H9 (cell line): Measurements from ENCODE around the gene OIT3. TPM values are rescaled to one million over a fixed set of nuclear protein-coding genes. Genes with fewer than 3 reads are reported as not detected.

ENCODE experiments used
- DNase-seq: peaks from one replicate; pipeline ENCODE4 v3.0.0-alpha.2; 2017
- H2AFZ ChIP-seq: one replicate; pipeline ENCODE4 v1.6.1; 2013; ENCODE audit warnings: mild to moderate bottlenecking, low read length, control low read depth, moderate library complexity
- H2AK5ac ChIP-seq: 2 replicates; pipeline ENCODE4 v1.6.1; 2013; ENCODE audit warnings: low read length, control low read depth, mixed read lengths; ENCODE audit not compliant: insufficient read length
- H2BK120ac ChIP-seq: one replicate; pipeline ENCODE4 v1.6.1; 2013; ENCODE audit warnings: low read depth, mild to moderate bottlenecking, low read length, control low read depth, inconsistent platforms; ENCODE audit not compliant: poor library complexity, severe bottlenecking
- H2BK12ac ChIP-seq: 2 replicates; pipeline ENCODE4 v1.6.1; 2013; ENCODE audit warnings: low read length, control low read depth, mixed read lengths, low read depth; ENCODE audit not compliant: insufficient read length
- H2BK15ac ChIP-seq: 2 replicates; pipeline ENCODE4 v1.6.1; 2013; ENCODE audit warnings: low read depth, low read length, control low read depth
- H2BK20ac ChIP-seq: one replicate; pipeline ENCODE4 v1.6.1; 2013; ENCODE audit warnings: low read depth, mild to moderate bottlenecking, low read length, control low read depth, inconsistent platforms; ENCODE audit not compliant: poor library complexity, severe bottlenecking
- H2BK5ac ChIP-seq: 2 replicates; pipeline ENCODE4 v1.6.1; 2013; ENCODE audit warnings: low read length, control low read depth, mixed read lengths; ENCODE audit not compliant: insufficient read length
- H3K14ac ChIP-seq: 2 replicates; pipeline ENCODE4 v1.6.1; 2013; ENCODE audit warnings: low read length, control low read depth; ENCODE audit not compliant: insufficient read depth
- H3K18ac ChIP-seq: 2 replicates; pipeline ENCODE4 v1.6.1; 2013; ENCODE audit warnings: low read depth, mild to moderate bottlenecking, mixed read lengths, low read length, control low read depth; ENCODE audit not compliant: insufficient read length
- H3K23ac ChIP-seq: 2 replicates; pipeline ENCODE4 v1.6.1; 2013; ENCODE audit warnings: low read length, control low read depth, mixed read lengths, low read depth; ENCODE audit not compliant: insufficient read length
- H3K23me2 ChIP-seq: 2 replicates; pipeline ENCODE4 v1.6.1; 2013; ENCODE audit warnings: low read depth, mild to moderate bottlenecking, mixed read lengths, low read length, control low read depth; ENCODE audit not compliant: insufficient read length, poor library complexity, severe bottlenecking
- H3K27ac ChIP-seq: 2 replicates; pipeline ENCODE4 v1.5.1; 2013; ENCODE audit warnings: low read length, control low read depth, mixed read lengths, low read depth; ENCODE audit not compliant: insufficient read length
- H3K27me3 ChIP-seq: 2 replicates; pipeline ENCODE4 v1.6.1; 2013; ENCODE audit warnings: low read length, control low read depth, inconsistent platforms; ENCODE audit not compliant: insufficient read depth
- H3K4ac ChIP-seq: 2 replicates; pipeline ENCODE4 v1.6.1; 2013; ENCODE audit warnings: low read depth, mild to moderate bottlenecking, control low read depth, inconsistent platforms, low read length, moderate library complexity
- H3K4me1 ChIP-seq: 2 replicates; pipeline ENCODE4 v1.6.1; 2013; ENCODE audit warnings: low read length, control low read depth, inconsistent platforms; ENCODE audit not compliant: insufficient read depth
- H3K4me2 ChIP-seq: 2 replicates; pipeline ENCODE4 v1.6.1; 2013; ENCODE audit warnings: low read length, control low read depth, mixed read lengths; ENCODE audit not compliant: insufficient read length, insufficient read depth
- H3K56ac ChIP-seq: 2 replicates; pipeline ENCODE4 v1.6.1; 2013; ENCODE audit warnings: low read depth, mild to moderate bottlenecking, mixed read lengths, low read length, control low read depth; ENCODE audit not compliant: insufficient read length
- H3K79me1 ChIP-seq: 2 replicates; pipeline ENCODE4 v1.6.1; 2013; ENCODE audit warnings: low read depth, mild to moderate bottlenecking, moderate library complexity, low read length, control low read depth, inconsistent platforms; ENCODE audit not compliant: insufficient read depth, poor library complexity, severe bottlenecking
- H3K79me2 ChIP-seq: 2 replicates; pipeline ENCODE4 v1.6.1; 2013; ENCODE audit warnings: low read length, control low read depth, inconsistent platforms; ENCODE audit not compliant: insufficient read depth
- H3K9ac ChIP-seq: 2 replicates; pipeline ENCODE4 v1.6.1; 2013; ENCODE audit warnings: low read length, control low read depth, mixed read lengths; ENCODE audit not compliant: insufficient read length; ENCODE audit errors: extremely low read depth
- H3K9me3 ChIP-seq: one replicate; pipeline ENCODE4 v1.6.1; 2013; ENCODE audit warnings: low read depth, low read length, inconsistent platforms; ENCODE audit not compliant: control insufficient read depth
- H3T11ph ChIP-seq: one replicate; pipeline ENCODE4 v1.6.1; 2013; ENCODE audit warnings: mild to moderate bottlenecking, low read length, control low read depth, inconsistent platforms
- H4K20me1 ChIP-seq: one replicate; pipeline ENCODE4 v1.6.1; 2013; ENCODE audit not compliant: control insufficient read depth, insufficient read length, insufficient read depth
- H4K5ac ChIP-seq: 2 replicates; pipeline ENCODE4 v1.6.1; 2013; ENCODE audit warnings: low read depth, mild to moderate bottlenecking, mixed read lengths, low read length, control low read depth; ENCODE audit not compliant: insufficient read length
- H4K8ac ChIP-seq: replicated peaks from 2 replicates; pipeline ENCODE4 v1.6.1; 2013; ENCODE audit warnings: low read length, control low read depth, mixed read lengths, low read depth; ENCODE audit not compliant: insufficient read length
- H4K91ac ChIP-seq: 2 replicates; pipeline ENCODE4 v1.6.1; 2013; ENCODE audit warnings: low read depth, mild to moderate bottlenecking, moderate library complexity, mixed read lengths, low read length, control low read depth; ENCODE audit not compliant: insufficient read length
- H3K27ac Mint-ChIP-seq, 3 experiments: 2 replicates in 2 of 3; 3 replicates in 1 of 3; pipeline ENCODE4 v1.8.0; 2020 to 2021; ENCODE audit warnings: mixed read lengths in 3 of 3, mild to moderate bottlenecking in 1 of 3, moderate library complexity in 1 of 3
- H3K27me3 Mint-ChIP-seq: 2 replicates; pipeline ENCODE4 v1.8.0; 2021; ENCODE audit warnings: low read depth, mild to moderate bottlenecking, moderate library complexity, mixed read lengths
- H3K36me3 Mint-ChIP-seq, 3 experiments: 2 replicates in 2 of 3; 3 replicates in 1 of 3; pipeline ENCODE4 v1.8.0; 2020 to 2021; ENCODE audit warnings: low read depth in 3 of 3, mixed read lengths in 3 of 3; ENCODE audit not compliant: insufficient read depth in 1 of 3
- H3K4me1 Mint-ChIP-seq, 2 experiments: 2 replicates each; pipeline ENCODE4 v1.8.0; 2020; ENCODE audit warnings: mixed read lengths in 2 of 2
- H3K4me3 Mint-ChIP-seq, 2 experiments: 2 replicates in 1 of 2; 3 replicates in 1 of 2; pipeline ENCODE4 v1.8.0; 2020 to 2021; ENCODE audit warnings: mild to moderate bottlenecking in 2 of 2, mixed read lengths in 2 of 2, moderate library complexity in 1 of 2
- H3K9me3 Mint-ChIP-seq, 2 experiments: 2 replicates in 1 of 2; 3 replicates in 1 of 2; pipeline ENCODE4 v1.8.0; 2020; ENCODE audit warnings: mild to moderate bottlenecking in 2 of 2, mixed read lengths in 2 of 2, moderate library complexity in 1 of 2
- WGBS: extraction: QIAGEN DNeasy Blood & Tissue Kit; methylation state at CpG from one replicate; pipeline ENCODE4 v1.1.7; 2013; ENCODE audit warnings: missing lambda C conversion rate, low lambda C conversion rate, mixed read lengths; ENCODE audit not compliant: insufficient read length; ENCODE audit errors: extremely low coverage; 5-methylcytosine and 5-hydroxymethylcytosine counted together
- total RNA-seq: library from RNA; stranded (reverse); gene quantifications from 2 replicates; pipeline ENCODE4 v1.2.1, GENCODE V29; 2021
- TF ChIP-seq, protein P1 (sequence below): fragments of 200-600 bp; sonication (generic); conservative IDR thresholded peaks from 3 replicates; pipeline ENCODE4 v1.8.0; 2021; ENCODE audit warnings: antibody characterized with exemption, mild to moderate bottlenecking

The OIT3 gene
- total RNA-seq, 1 experiment from 2014 or later = not detected

- H3K36me3 Mint-ChIP-seq = peaks cover 44 to 66% (median 51%) of the 10 kb centered on the region in 3 experiments
Observed at GRCh38 chr10:72879245-72879644, 14.3 kb upstream of the OIT3 start.

More at GRCh38 chr10:72879245-72879644, 14.3 kb upstream of the OIT3 start:
- Histone ChIP-seq H3K9ac (no peak overlapping the region), H3K9me3 (peaks cover 5% of the 10 kb centered on the region), H2BK12ac (no peak overlapping the region), H3T11ph (no peak overlapping the region), H3K18ac (no peak overlapping the region), H3K4me2 (no peak overlapping the region), H3K27ac (no peak overlapping the region), H4K8ac (no peak overlapping the region), H3K4me1 (no peaks in the 10 kb centered on the region), H3K79me1 (no peaks in the 10 kb centered on the region), H3K23ac (no peak overlapping the region), H4K91ac (no peak overlapping the region), H3K27me3 (no peaks in the 10 kb centered on the region), H3K23me2 (no peaks in the 10 kb centered on the region), H2AFZ (no peak overlapping the region), H2BK5ac (no peak overlapping the region), H2AK5ac (no peak overlapping the region), H3K14ac (no peak overlapping the region), H3K56ac (no peak overlapping the region), H2BK120ac (no peak overlapping the region), H2BK20ac (no peak overlapping the region), H3K4ac (no peak overlapping the region), H4K5ac (no peak overlapping the region), H3K79me2 (no peaks in the 10 kb centered on the region), H4K20me1 (no peaks in the 10 kb centered on the region), H2BK15ac (no peak overlapping the region)
- no peak overlapping the region for H3K4me3 Mint-ChIP-seq
- H3K27me3 Mint-ChIP-seq = no peaks in the 10 kb centered on the region
- H3K9me3 Mint-ChIP-seq = peaks cover 16 to 32% of the 10 kb centered on the region in 2 experiments; a peak in 4 of 5 replicates
- H3K4me1 Mint-ChIP-seq = peaks cover 11 to 15% of the 10 kb centered on the region in 2 experiments
- WGBS = no CpG with 5 or more reads among the region's 2 CpGs
- DNase-seq = no peak
- TF ChIP-seq, protein P1, sequence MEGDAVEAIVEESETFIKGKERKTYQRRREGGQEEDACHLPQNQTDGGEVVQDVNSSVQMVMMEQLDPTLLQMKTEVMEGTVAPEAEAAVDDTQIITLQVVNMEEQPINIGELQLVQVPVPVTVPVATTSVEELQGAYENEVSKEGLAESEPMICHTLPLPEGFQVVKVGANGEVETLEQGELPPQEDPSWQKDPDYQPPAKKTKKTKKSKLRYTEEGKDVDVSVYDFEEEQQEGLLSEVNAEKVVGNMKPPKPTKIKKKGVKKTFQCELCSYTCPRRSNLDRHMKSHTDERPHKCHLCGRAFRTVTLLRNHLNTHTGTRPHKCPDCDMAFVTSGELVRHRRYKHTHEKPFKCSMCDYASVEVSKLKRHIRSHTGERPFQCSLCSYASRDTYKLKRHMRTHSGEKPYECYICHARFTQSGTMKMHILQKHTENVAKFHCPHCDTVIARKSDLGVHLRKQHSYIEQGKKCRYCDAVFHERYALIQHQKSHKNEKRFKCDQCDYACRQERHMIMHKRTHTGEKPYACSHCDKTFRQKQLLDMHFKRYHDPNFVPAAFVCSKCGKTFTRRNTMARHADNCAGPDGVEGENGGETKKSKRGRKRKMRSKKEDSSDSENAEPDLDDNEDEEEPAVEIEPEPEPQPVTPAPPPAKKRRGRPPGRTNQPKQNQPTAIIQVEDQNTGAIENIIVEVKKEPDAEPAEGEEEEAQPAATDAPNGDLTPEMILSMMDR = no peak
- no peak overlapping the region for H3K27ac Mint-ChIP-seq
